ENCODE results near the gene LILRB5. TPM values are rescaled to one million over a fixed set of nuclear protein-coding genes. Genes with fewer than 3 reads are reported as not detected.
"Not testable (repeated sequence)": the region's sequence is repeated elsewhere in the genome, so short reads cannot be mapped to it uniquely, and the experiment has no call there.

The LILRB5 gene
- total RNA-seq, 1 donor from 2014 or later: not detected

DNA sequence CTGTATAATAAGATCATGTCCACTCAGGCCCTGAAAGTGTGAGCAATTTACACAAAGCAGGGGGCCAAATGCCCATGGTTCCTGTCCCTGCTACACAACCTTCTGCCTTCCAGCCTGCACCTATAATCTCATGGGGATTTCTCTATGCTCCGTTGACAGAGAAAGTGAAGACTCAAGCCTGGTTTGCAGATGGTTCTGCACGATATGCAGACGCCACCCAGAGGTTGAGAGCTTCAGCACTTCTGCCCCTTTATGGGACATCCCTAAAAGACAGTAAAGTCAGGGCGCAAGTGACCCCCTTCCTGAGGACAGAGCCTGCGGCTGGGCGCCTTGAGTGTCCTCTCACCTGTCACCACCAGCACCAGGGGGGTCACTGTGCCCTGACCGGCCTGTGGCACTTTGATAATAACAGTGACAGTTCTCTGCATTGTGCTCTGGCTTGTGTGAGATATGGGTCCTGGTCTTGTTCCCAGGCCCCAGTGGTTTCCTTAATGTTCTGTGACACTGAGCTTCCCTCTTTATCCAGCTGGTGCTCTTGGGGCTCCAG is 40.8 kb upstream of the LILRB5 start:
- Mint-ChIP-seq H3K27ac (no peak overlapping the region), H3K27me3 (ENCODE audit: insufficient read depth, low read depth) (peaks cover 15% of the 10 kb centered on the region), H3K9me3 (peaks cover 3% of the 10 kb centered on the region), H3K4me3 (no peak overlapping the region), H3K4me1 (no peaks in the 10 kb centered on the region), H3K36me3 (no peaks in the 10 kb centered on the region)
- peak; percentile 9 for DNase-seq (ENCODE audit: low spot score)
- H3F3A ChIP-seq (ENCODE audit: low read depth): no peaks in the 10 kb centered on the region
- no peaks in the 10 kb centered on the region for H3K79me2 ChIP-seq (ENCODE audit: low read depth)
- H2AFZ ChIP-seq (replicated peaks): no peak overlapping the region
- H3K27me3 ChIP-seq: peaks cover 45% of the 10 kb centered on the region
- TF ChIP-seq CTCF (IDR thresholded peaks at IDR 0.05) (no peak), EZH2phosphoT487 (IDR thresholded peaks at IDR 0.05) (no peak), EZH2 (IDR thresholded peaks at IDR 0.05) (no peak)
- H3K4me3 ChIP-seq: no peak overlapping the region
- no peak overlapping the region for H3K27ac ChIP-seq
- no peaks in the 10 kb centered on the region for H3K36me3 ChIP-seq
- no peaks in the 10 kb centered on the region for H3K9me3 ChIP-seq (ENCODE audit: low read depth)
- no peaks in the 10 kb centered on the region for H3K4me1 ChIP-seq
- H4K20me1 ChIP-seq (ENCODE audit: low read depth): no peaks in the 10 kb centered on the region
- no peak overlapping the region for H3K9ac ChIP-seq
- H3K4me2 ChIP-seq: no peak overlapping the region

DNA sequence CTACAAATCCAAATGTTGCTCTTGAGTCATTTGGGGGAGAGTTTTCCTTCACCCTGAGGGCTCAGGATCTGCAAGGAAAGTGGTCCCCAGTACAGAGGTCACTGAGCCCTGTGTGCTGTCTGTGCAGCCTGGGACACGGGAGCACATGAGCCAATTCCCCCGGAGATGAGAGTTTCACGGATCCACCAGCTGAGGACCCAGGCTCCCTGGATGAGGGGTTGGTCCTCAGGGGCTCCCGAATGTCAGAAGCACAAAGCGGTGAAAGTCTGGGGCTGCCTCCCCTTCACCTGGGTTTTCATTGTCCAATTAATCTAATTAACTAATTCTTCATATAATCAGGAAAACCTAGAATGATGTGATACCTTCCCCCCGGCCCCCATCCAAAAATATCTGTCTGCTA is 37.5 kb upstream of the LILRB5 start:
- Histone ChIP-seq H3K27ac (no peak overlapping the region), H3K4me3 (no peak overlapping the region), H3K27me3 (peaks cover 37% of the 10 kb centered on the region), H3K4me1 (no peaks in the 10 kb centered on the region), H3K4me2 (no peak overlapping the region), H2AFZ (replicated peaks) (no peak overlapping the region), H3K9ac (no peak overlapping the region), H3K79me2 (ENCODE audit: low read depth) (no peaks in the 10 kb centered on the region), H3F3A (ENCODE audit: low read depth) (no peaks in the 10 kb centered on the region), H3K36me3 (no peaks in the 10 kb centered on the region), H4K20me1 (ENCODE audit: low read depth) (no peaks in the 10 kb centered on the region), H3K9me3 (ENCODE audit: low read depth) (no peaks in the 10 kb centered on the region)
- peaks cover 3% of the 10 kb centered on the region for H3K9me3 Mint-ChIP-seq
- no peak for TF ChIP-seq EZH2phosphoT487 (IDR thresholded peaks at IDR 0.05)
- no peak for TF ChIP-seq EZH2 (IDR thresholded peaks at IDR 0.05)
- TF ChIP-seq CTCF (IDR thresholded peaks at IDR 0.05): no peak
- DNase-seq (ENCODE audit: low spot score): no peak
- no peaks in the 10 kb centered on the region for H3K36me3 Mint-ChIP-seq
- peaks cover 11% of the 10 kb centered on the region for H3K27me3 Mint-ChIP-seq (ENCODE audit: insufficient read depth, low read depth)
- no peaks in the 10 kb centered on the region for H3K4me1 Mint-ChIP-seq
- H3K4me3 Mint-ChIP-seq: no peak overlapping the region
- H3K27ac Mint-ChIP-seq: no peak overlapping the region

GRCh38 chr19:54289160-54289559 is 32.1 kb upstream of the LILRB5 start:
- H3F3A ChIP-seq (ENCODE audit: low read depth); H4K20me1 ChIP-seq (ENCODE audit: low read depth); H2AFZ ChIP-seq (replicated peaks); H3K36me3 Mint-ChIP-seq; H3K27ac Mint-ChIP-seq; H3K4me2 ChIP-seq; H3K9ac ChIP-seq; DNase-seq (ENCODE audit: low spot score); H3K4me1 ChIP-seq; H3K4me3 ChIP-seq; H3K27ac ChIP-seq; H3K9me3 Mint-ChIP-seq; H3K79me2 ChIP-seq (ENCODE audit: low read depth); H3K36me3 ChIP-seq; H3K27me3 Mint-ChIP-seq (ENCODE audit: insufficient read depth, low read depth); H3K4me3 Mint-ChIP-seq; H3K9me3 ChIP-seq (ENCODE audit: low read depth); H3K4me1 Mint-ChIP-seq: not testable (repeated sequence)
- H3K27me3 ChIP-seq: peaks cover 17% of the 10 kb centered on the region

GRCh38 chr19:54287456-54287855 is 30.4 kb upstream of the LILRB5 start:
- no peaks in the 10 kb centered on the region for H3K9me3 ChIP-seq (ENCODE audit: low read depth)
- TF ChIP-seq EZH2phosphoT487 (IDR thresholded peaks at IDR 0.05) (no peak), EZH2 (IDR thresholded peaks at IDR 0.05) (no peak), CTCF (IDR thresholded peaks at IDR 0.05) (no peak)
- H2AFZ ChIP-seq (replicated peaks): no peak overlapping the region
- H3K36me3 ChIP-seq: no peaks in the 10 kb centered on the region
- H3K4me1 Mint-ChIP-seq: no peaks in the 10 kb centered on the region
- H3K79me2 ChIP-seq (ENCODE audit: low read depth): no peaks in the 10 kb centered on the region
- H3K4me1 ChIP-seq: no peaks in the 10 kb centered on the region
- no peak overlapping the region for H3K27ac ChIP-seq
- no peak overlapping the region for H3K9ac ChIP-seq
- no peaks in the 10 kb centered on the region for H4K20me1 ChIP-seq (ENCODE audit: low read depth)
- no peak overlapping the region for H3K4me3 ChIP-seq
- H3K4me3 Mint-ChIP-seq: no peak overlapping the region
- H3F3A ChIP-seq (ENCODE audit: low read depth): no peaks in the 10 kb centered on the region
- no peak for DNase-seq (ENCODE audit: low spot score)
- no peak overlapping the region for H3K4me2 ChIP-seq
- H3K27ac Mint-ChIP-seq: no peak overlapping the region
- H3K27me3 ChIP-seq: peaks cover 10% of the 10 kb centered on the region
- no peaks in the 10 kb centered on the region for H3K36me3 Mint-ChIP-seq
- H3K9me3 Mint-ChIP-seq: no peaks in the 10 kb centered on the region
- H3K27me3 Mint-ChIP-seq (ENCODE audit: insufficient read depth, low read depth): peaks cover 9% of the 10 kb centered on the region

DNA sequence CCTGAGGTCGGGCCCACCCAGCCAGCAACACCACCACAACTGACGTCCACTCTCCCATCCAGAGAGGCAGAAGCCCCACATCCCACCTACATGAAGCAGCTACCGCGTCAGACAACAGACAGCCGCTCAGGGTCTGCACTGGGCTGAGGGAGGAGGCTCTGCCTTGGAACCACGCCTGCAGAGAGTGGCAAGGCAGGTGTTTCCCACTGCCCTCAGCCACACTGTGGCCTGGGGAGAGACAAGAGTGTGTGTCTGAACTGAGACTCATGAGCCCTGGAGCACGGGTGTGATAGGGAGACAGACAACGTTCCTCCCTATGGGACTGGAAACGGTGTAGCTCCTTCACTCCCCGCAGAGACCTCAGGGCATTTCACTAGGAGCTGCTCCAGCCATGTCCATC is 29.2 kb upstream of the LILRB5 start:
- not testable (repeated sequence) for H3K27me3 Mint-ChIP-seq (ENCODE audit: insufficient read depth, low read depth); H3K27ac ChIP-seq; H3K27me3 ChIP-seq; H3K9ac ChIP-seq; H3K4me1 ChIP-seq; DNase-seq (ENCODE audit: low spot score); H3K36me3 ChIP-seq; H2AFZ ChIP-seq (replicated peaks); H3K79me2 ChIP-seq (ENCODE audit: low read depth); H3F3A ChIP-seq (ENCODE audit: low read depth); H3K4me2 ChIP-seq; H3K9me3 ChIP-seq (ENCODE audit: low read depth); H4K20me1 ChIP-seq (ENCODE audit: low read depth); H3K9me3 Mint-ChIP-seq; H3K27ac Mint-ChIP-seq; H3K4me3 Mint-ChIP-seq; H3K36me3 Mint-ChIP-seq; H3K4me1 Mint-ChIP-seq; H3K4me3 ChIP-seq

DNA sequence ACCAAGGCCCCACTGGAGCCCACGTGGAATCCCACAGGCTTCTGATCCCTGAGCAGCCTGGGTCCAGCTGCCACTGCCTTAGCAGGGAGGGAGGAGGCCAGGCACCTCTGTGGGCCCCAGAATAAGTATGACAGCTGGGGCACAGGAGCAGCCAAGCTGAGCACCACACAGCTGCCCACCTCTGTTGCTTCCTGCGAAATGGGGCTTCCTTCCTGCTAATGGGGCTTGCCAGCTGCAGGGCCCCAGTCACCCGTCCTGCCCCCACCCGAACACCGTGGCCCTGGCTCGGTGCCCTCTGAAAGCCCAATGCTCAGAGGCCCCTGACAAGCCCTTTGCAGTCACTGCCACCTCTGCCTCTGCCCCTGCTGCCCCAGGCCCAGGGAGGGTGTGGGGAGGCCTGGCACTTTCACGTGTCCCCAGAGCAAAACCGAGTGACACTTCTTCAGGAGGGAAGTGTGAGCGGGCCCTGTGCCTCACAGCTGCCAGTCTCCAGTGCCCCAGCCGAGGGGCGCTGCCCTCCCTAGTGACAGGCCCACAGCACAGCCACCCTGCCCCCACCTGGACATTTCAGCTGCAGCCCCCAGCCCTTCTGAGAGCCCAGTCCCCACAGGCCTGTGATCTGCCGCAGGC is 28.5 kb upstream of the LILRB5 start:
- H3K4me2 ChIP-seq; H3K9me3 ChIP-seq (ENCODE audit: low read depth); H3K4me1 Mint-ChIP-seq; H3K27me3 ChIP-seq; H2AFZ ChIP-seq (replicated peaks); H3K27me3 Mint-ChIP-seq (ENCODE audit: insufficient read depth, low read depth); H3K4me3 ChIP-seq; H3K4me1 ChIP-seq; H3K36me3 ChIP-seq; H4K20me1 ChIP-seq (ENCODE audit: low read depth); H3K4me3 Mint-ChIP-seq; H3K27ac Mint-ChIP-seq; H3K9me3 Mint-ChIP-seq; H3K9ac ChIP-seq; H3K36me3 Mint-ChIP-seq; H3F3A ChIP-seq (ENCODE audit: low read depth); DNase-seq (ENCODE audit: low spot score); H3K79me2 ChIP-seq (ENCODE audit: low read depth); H3K27ac ChIP-seq: not testable (repeated sequence)
